Measurements from ENCODE around the gene PTPRT.

Gene PTPRT

DNA sequence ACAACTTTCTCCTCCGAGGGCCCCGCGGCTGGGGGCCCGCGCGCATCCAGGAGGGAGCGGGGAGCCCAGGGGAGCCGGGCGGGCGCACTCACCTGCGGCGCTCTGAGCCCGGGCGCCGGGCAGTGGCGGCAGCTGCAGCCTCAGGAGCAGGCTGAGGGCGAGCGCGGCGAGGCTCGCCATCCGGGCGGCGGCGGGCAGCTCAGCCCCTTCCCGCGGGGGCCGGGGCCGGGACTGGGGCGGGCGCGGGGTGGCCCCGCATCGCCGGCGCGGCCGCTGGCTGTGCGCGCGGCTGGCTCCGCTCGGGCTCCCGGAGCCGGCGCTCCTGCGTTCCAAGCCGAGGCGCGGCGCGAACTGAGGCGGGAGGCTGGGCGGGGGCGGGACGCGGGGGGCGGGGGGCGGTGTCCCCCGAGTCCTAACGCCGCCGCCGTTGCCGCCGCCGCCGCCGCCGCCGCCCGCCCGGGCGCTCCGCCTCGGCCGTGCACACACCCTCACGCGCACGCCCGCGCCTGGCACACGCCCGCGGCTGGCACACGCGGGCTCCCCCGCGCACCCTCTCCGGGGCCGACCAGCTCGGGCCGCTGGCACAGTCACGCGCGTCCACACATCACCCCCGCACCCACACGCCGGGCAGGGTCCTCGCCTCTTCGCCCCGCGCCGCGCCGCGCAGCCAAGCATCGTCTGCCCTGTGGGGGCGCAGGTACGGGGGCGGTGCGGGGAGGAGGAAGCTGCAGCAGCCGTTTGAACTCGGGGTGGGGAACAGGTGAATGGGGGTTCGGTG, at the start of gene PTPRT:
Gene PTPRT (minus strand): TSS at position 353 of the 778 bp plus-strand sequence. CDS start 173 bp downstream, at position 180.
- DNase-seq (ENCODE audit: low read depth) = no peak

DNA sequence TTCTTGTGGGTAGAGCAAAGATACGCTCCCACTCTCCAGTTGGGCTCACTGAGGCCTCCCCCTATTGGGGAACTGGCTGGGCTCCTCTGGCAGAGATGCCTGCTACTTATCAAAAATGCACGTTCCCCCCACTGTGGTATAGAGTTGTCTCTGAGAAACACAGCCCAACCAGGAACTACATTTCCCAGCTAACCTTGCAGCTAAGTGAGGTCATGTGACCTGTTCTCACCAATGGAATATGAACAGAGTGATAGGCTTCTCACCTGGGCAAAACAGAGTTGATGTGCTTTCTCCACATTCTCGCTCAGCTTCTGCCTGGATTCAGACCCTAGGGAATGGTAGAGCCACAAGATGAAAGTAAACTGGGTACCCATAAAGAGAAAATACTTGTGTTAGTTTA, 49.1 kb upstream of the PTPRT start:
- Histone ChIP-seq H3K36me3 (ENCODE audit: control insufficient read depth, insufficient read depth, low read length, severe bottlenecking) (no peaks in the 10 kb centered on the region), H3K27me3 (replicated peaks; ENCODE audit: control insufficient read depth, insufficient read depth, low read length) (peaks cover 20% of the 10 kb centered on the region), H3K9ac (ENCODE audit: low read length) (no peak overlapping the region), H3K4me3 (ENCODE audit: low read length) (no peak overlapping the region), H3K4me1 (ENCODE audit: control insufficient read depth, insufficient read depth, low read length) (peaks cover 3% of the 10 kb centered on the region), H3K9me3 (ENCODE audit: control insufficient read depth, low read length) (no peaks in the 10 kb centered on the region)
- no peak for DNase-seq (ENCODE audit: low read depth)

More for the DNA sequence above, at the start of gene PTPRT:
- H3K4me1 ChIP-seq (ENCODE audit: control insufficient read depth, insufficient read depth, low read length) = peaks cover 13% of the 10 kb centered on the region
- H3K9ac ChIP-seq (ENCODE audit: low read length) = no peak within 1 kb of the TSS
- no peaks in the 10 kb centered on the region for H3K9me3 ChIP-seq (ENCODE audit: control insufficient read depth, low read length)
- H3K27me3 ChIP-seq (replicated peaks; ENCODE audit: control insufficient read depth, insufficient read depth, low read length) = peaks cover 26% of the 10 kb centered on the region
- no peak within 1 kb of the TSS for H3K4me3 ChIP-seq (ENCODE audit: low read length)
- no peaks in the 10 kb centered on the region for H3K36me3 ChIP-seq (ENCODE audit: control insufficient read depth, insufficient read depth, low read length, severe bottlenecking)

DNA sequence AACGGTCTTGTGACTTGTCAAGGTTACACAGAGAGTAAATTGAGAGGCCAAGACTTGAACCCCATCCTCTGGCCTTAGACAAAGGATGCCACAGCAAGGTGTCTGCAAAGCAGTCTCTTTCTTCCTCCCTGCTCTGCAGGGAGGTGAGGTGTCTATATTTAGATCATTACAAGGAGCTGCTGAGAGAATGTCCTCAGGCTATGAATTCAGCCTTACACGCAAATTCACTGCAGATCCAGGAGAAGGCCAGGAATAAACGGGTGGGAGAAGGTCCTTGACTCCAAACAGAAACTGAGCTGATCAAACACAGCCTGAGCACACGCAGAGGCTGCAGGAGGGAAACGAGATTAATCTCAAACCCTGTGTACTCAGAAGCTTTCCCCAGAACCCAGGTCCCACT, 48.6 kb upstream of the PTPRT start:
- Histone ChIP-seq H3K4me1 (ENCODE audit: control insufficient read depth, insufficient read depth, low read length) (peaks cover 3% of the 10 kb centered on the region), H3K36me3 (ENCODE audit: control insufficient read depth, insufficient read depth, low read length, severe bottlenecking) (no peaks in the 10 kb centered on the region), H3K4me3 (ENCODE audit: low read length) (no peak overlapping the region), H3K9me3 (ENCODE audit: control insufficient read depth, low read length) (no peaks in the 10 kb centered on the region), H3K27me3 (replicated peaks; ENCODE audit: control insufficient read depth, insufficient read depth, low read length) (peaks cover 22% of the 10 kb centered on the region), H3K9ac (ENCODE audit: low read length) (no peak overlapping the region)
- DNase-seq (ENCODE audit: low read depth) = no peak

DNA sequence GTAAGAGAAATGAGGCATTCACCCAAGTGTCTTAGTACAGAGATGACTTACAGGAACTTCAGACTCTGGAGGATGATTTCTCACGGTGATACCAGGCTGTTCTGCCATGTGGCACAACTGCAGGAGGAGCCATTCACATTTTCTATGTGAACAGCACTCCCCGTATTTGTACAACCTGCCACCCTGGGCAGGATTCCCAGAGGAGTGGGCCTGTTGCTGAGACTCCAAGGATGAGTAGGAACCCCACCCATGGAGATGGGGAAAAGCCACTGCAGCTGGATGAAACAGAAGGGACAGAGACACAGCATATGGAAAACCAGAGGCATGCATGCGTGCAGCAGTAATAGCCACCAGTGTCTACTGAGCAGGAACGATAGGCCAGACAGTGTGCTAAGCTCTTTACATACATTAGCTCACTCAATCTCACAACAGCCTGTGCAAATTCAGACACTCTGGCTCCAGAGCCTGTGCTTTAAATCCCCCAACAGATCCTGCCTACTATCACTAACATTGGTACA, 48.0 kb upstream of the PTPRT start:
- no peaks in the 10 kb centered on the region for H3K9me3 ChIP-seq (ENCODE audit: control insufficient read depth, low read length)

GRCh38 chr20:43235998-43236397, 46.3 kb upstream of the PTPRT start:
- Histone ChIP-seq H3K4me3 (ENCODE audit: low read length) (no peak overlapping the region), H3K4me1 (ENCODE audit: control insufficient read depth, insufficient read depth, low read length) (peaks cover 3% of the 10 kb centered on the region), H3K27me3 (replicated peaks; ENCODE audit: control insufficient read depth, insufficient read depth, low read length) (peaks cover 10% of the 10 kb centered on the region), H3K9me3 (ENCODE audit: control insufficient read depth, low read length) (no peaks in the 10 kb centered on the region), H3K36me3 (ENCODE audit: control insufficient read depth, insufficient read depth, low read length, severe bottlenecking) (no peaks in the 10 kb centered on the region), H3K9ac (ENCODE audit: low read length) (no peak overlapping the region)
- DNase-seq (ENCODE audit: low read depth) = no peak

More for the DNA sequence above, 48.0 kb upstream of the PTPRT start:
- H3K4me3 ChIP-seq (ENCODE audit: low read length) = no peak overlapping the region
- no peak overlapping the region for H3K9ac ChIP-seq (ENCODE audit: low read length)
- H3K27me3 ChIP-seq (replicated peaks; ENCODE audit: control insufficient read depth, insufficient read depth, low read length) = peaks cover 22% of the 10 kb centered on the region
- no peak for DNase-seq (ENCODE audit: low read depth)
- H3K4me1 ChIP-seq (ENCODE audit: control insufficient read depth, insufficient read depth, low read length) = peaks cover 3% of the 10 kb centered on the region
- no peaks in the 10 kb centered on the region for H3K36me3 ChIP-seq (ENCODE audit: control insufficient read depth, insufficient read depth, low read length, severe bottlenecking)

GRCh38 chr20:43231829-43232228, 42.1 kb upstream of the PTPRT start:
- no peak for DNase-seq (ENCODE audit: low read depth)
- H3K4me3 ChIP-seq (ENCODE audit: low read length) = no peak overlapping the region
- H3K27me3 ChIP-seq (replicated peaks; ENCODE audit: control insufficient read depth, insufficient read depth, low read length) = peaks cover 2% of the 10 kb centered on the region
- H3K36me3 ChIP-seq (ENCODE audit: control insufficient read depth, insufficient read depth, low read length, severe bottlenecking) = no peaks in the 10 kb centered on the region
- no peaks in the 10 kb centered on the region for H3K9me3 ChIP-seq (ENCODE audit: control insufficient read depth, low read length)
- peaks cover 3% of the 10 kb centered on the region for H3K4me1 ChIP-seq (ENCODE audit: control insufficient read depth, insufficient read depth, low read length)
- no peak overlapping the region for H3K9ac ChIP-seq (ENCODE audit: low read length)

GRCh38 chr20:43229696-43230095, 40.0 kb upstream of the PTPRT start:
- no peaks in the 10 kb centered on the region for H3K36me3 ChIP-seq (ENCODE audit: control insufficient read depth, insufficient read depth, low read length, severe bottlenecking)
- no peaks in the 10 kb centered on the region for H3K9me3 ChIP-seq (ENCODE audit: control insufficient read depth, low read length)
- H3K9ac ChIP-seq (ENCODE audit: low read length) = no peak overlapping the region
- no peak for DNase-seq (ENCODE audit: low read depth)
- no peaks in the 10 kb centered on the region for H3K4me1 ChIP-seq (ENCODE audit: control insufficient read depth, insufficient read depth, low read length)
- no peak overlapping the region for H3K4me3 ChIP-seq (ENCODE audit: low read length)
- peaks cover 7% of the 10 kb centered on the region for H3K27me3 ChIP-seq (replicated peaks; ENCODE audit: control insufficient read depth, insufficient read depth, low read length)

DNA sequence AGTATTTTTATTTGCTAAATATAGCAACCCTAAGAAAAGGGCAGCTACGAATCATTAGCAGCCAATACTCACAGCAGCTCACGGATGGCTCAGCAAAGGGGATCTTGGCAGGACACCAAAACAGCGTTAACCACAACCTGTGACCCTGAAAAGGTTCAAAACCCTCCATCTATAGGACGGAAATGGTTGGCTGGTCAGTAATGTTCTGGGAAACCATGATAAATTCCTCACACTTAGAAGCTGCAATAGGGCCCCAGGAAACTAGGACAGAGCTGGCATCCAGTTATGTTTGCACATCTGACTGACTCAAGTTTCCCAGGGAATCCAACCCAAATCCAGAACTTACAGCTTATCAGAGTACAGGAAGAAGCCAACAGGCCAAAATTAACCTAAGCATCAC, 30.9 kb upstream of the PTPRT start:
- peaks cover 40% of the 10 kb centered on the region for H3K27me3 ChIP-seq (replicated peaks; ENCODE audit: control insufficient read depth, insufficient read depth, low read length)

GRCh38 chr20:43210901-43211300, 21.2 kb upstream of the PTPRT start:
- Histone ChIP-seq H3K4me1 (ENCODE audit: control insufficient read depth, insufficient read depth, low read length) (no peaks in the 10 kb centered on the region), H3K4me3 (ENCODE audit: low read length) (no peak overlapping the region), H3K27me3 (replicated peaks; ENCODE audit: control insufficient read depth, insufficient read depth, low read length) (peaks cover 28% of the 10 kb centered on the region), H3K9ac (ENCODE audit: low read length) (no peak overlapping the region), H3K9me3 (ENCODE audit: control insufficient read depth, low read length) (peaks cover 3% of the 10 kb centered on the region), H3K36me3 (ENCODE audit: control insufficient read depth, insufficient read depth, low read length, severe bottlenecking) (no peaks in the 10 kb centered on the region)
- DNase-seq (ENCODE audit: low read depth) = no peak

More for the DNA sequence above, 30.9 kb upstream of the PTPRT start:
- Histone ChIP-seq H3K9ac (ENCODE audit: low read length) (no peak overlapping the region), H3K36me3 (ENCODE audit: control insufficient read depth, insufficient read depth, low read length, severe bottlenecking) (no peaks in the 10 kb centered on the region), H3K9me3 (ENCODE audit: control insufficient read depth, low read length) (no peaks in the 10 kb centered on the region), H3K4me1 (ENCODE audit: control insufficient read depth, insufficient read depth, low read length) (peaks cover 7% of the 10 kb centered on the region), H3K4me3 (ENCODE audit: low read length) (no peak overlapping the region)
- DNase-seq (ENCODE audit: low read depth) = no peak

- no peak for DNase-seq (ENCODE audit: low read depth)
- peaks cover 17% of the 10 kb centered on the region for H3K27me3 ChIP-seq (replicated peaks; ENCODE audit: control insufficient read depth, insufficient read depth, low read length)
- no peaks in the 10 kb centered on the region for H3K36me3 ChIP-seq (ENCODE audit: control insufficient read depth, insufficient read depth, low read length, severe bottlenecking)
- no peak overlapping the region for H3K9ac ChIP-seq (ENCODE audit: low read length)
- H3K9me3 ChIP-seq (ENCODE audit: control insufficient read depth, low read length) = peaks cover 3% of the 10 kb centered on the region
- no peaks in the 10 kb centered on the region for H3K4me1 ChIP-seq (ENCODE audit: control insufficient read depth, insufficient read depth, low read length)
- no peak overlapping the region for H3K4me3 ChIP-seq (ENCODE audit: low read length)
Measured at GRCh38 chr20:43209831-43210230, 20.1 kb upstream of the PTPRT start.

- Histone ChIP-seq H3K27me3 (replicated peaks; ENCODE audit: control insufficient read depth, insufficient read depth, low read length) (peaks cover 3% of the 10 kb centered on the region), H3K4me1 (ENCODE audit: control insufficient read depth, insufficient read depth, low read length) (no peaks in the 10 kb centered on the region), H3K36me3 (ENCODE audit: control insufficient read depth, insufficient read depth, low read length, severe bottlenecking) (no peaks in the 10 kb centered on the region), H3K9me3 (ENCODE audit: control insufficient read depth, low read length) (peaks cover 3% of the 10 kb centered on the region), H3K9ac (ENCODE audit: low read length) (no peak overlapping the region), H3K4me3 (ENCODE audit: low read length) (no peak overlapping the region)
- no peak for DNase-seq (ENCODE audit: low read depth)
Measured at GRCh38 chr20:43205699-43206098, 16.0 kb upstream of the PTPRT start.

Data from adipocyte (in vitro differentiated cells).